PC-9 (cell line): ENCODE measurements around the gene PRF1. TPM values are rescaled to one million over a fixed set of nuclear protein-coding genes. Genes with fewer than 3 reads are reported as not detected.

Experiments
- BruUV-seq: library from RNA; stranded (reverse); fragments of 400-500 nt; replicated peaks from 2 replicates; lab custom pipeline; 2021; lab: Mats Ljungman, UMichigan
- CTCF ChIA-PET: fragments of 300-600 bp; sonication (Branson Sonifier 250); formaldehyde crosslinking; loops from one replicate; lab custom pipeline; 2022; ENCODE audit warnings: antibody characterized with exemption; lab: Charles Lee
- POLR2A ChIA-PET: fragments of 300-600 bp; sonication (Branson Sonifier 250); formaldehyde crosslinking; loops from one replicate; lab custom pipeline; 2022; ENCODE audit warnings: antibody characterized with exemption; ENCODE audit not compliant: unreplicated experiment; lab: Charles Lee
- DNase-seq, 2 experiments: peaks; one replicate each; pipeline versions ENCODE4 v3.0.0 to v3.0.0-alpha.2; 2015 to 2022; ENCODE audit warnings: mixed read lengths in 1 of 2
- H2AFZ ChIP-seq: fragments of 200-600 bp; sonication (generic); 2 replicates; pipeline ENCODE4 v1.8.1; 2017; ENCODE audit warnings: antibody characterized with exemption
- H3F3A ChIP-seq: fragments of 200-600 bp; sonication (generic); 2 replicates; pipeline ENCODE4 v1.8.1; 2017; ENCODE audit warnings: antibody characterized with exemption, mild to moderate bottlenecking, low read depth; ENCODE audit not compliant: insufficient read depth
- H3K27ac ChIP-seq: fragments of 200-600 bp; sonication (generic); 2 replicates; pipeline ENCODE4 v1.6.1; 2016; ENCODE audit warnings: mixed run types
- H3K27me3 ChIP-seq: fragments of 200-600 bp; sonication (generic); 2 replicates; pipeline ENCODE4 v1.6.1; 2016; ENCODE audit warnings: low read depth, mixed run types; ENCODE audit not compliant: insufficient read depth
- H3K36me3 ChIP-seq: fragments of 200-600 bp; sonication (generic); 2 replicates; pipeline ENCODE4 v1.6.1; 2016; ENCODE audit warnings: low read depth, mixed run types
- H3K4me1 ChIP-seq: fragments of 200-600 bp; sonication (generic); replicated peaks from 2 replicates; pipeline ENCODE4 v1.6.1; 2016; ENCODE audit warnings: mixed run types; ENCODE audit not compliant: insufficient read depth
- H3K4me2 ChIP-seq: fragments of 200-600 bp; sonication (generic); 2 replicates; pipeline ENCODE4 v1.6.1; 2017; ENCODE audit warnings: mixed run types
- H3K4me3 ChIP-seq: fragments of 200-600 bp; sonication (generic); 2 replicates; pipeline ENCODE4 v1.6.1; 2016; ENCODE audit warnings: mixed run types
- H3K79me2 ChIP-seq: fragments of 200-600 bp; sonication (generic); 2 replicates; pipeline ENCODE4 v1.6.1; 2017; ENCODE audit warnings: low read depth, mixed run types
- H3K9me2 ChIP-seq: fragments of 200-600 bp; sonication (generic); 2 replicates; pipeline ENCODE4 v1.8.1; 2017; ENCODE audit warnings: mild to moderate bottlenecking; ENCODE audit not compliant: insufficient read depth
- H3K9me3 ChIP-seq: fragments of 200-600 bp; sonication (generic); 2 replicates; pipeline ENCODE4 v1.8.1; 2016; ENCODE audit warnings: low read depth; ENCODE audit not compliant: insufficient read depth
- H4K20me1 ChIP-seq: fragments of 200-600 bp; sonication (generic); 2 replicates; pipeline ENCODE4 v1.8.1; 2017; ENCODE audit not compliant: insufficient read depth
- CTCF ChIP-seq: fragments of 200-600 bp; sonication (generic); conservative IDR thresholded peaks from 2 replicates; pipeline ENCODE4 v1.6.1; 2017; ENCODE audit warnings: mixed run types, antibody characterized with exemption, mild to moderate bottlenecking, moderate library complexity
- EZH2 ChIP-seq: fragments of 200-600 bp; sonication (generic); IDR thresholded peaks from 2 replicates; pipeline ENCODE4 v1.8.0; 2017; ENCODE audit warnings: antibody characterized with exemption, low read depth
- intact Hi-C: fragments of 100-400 bp; cut with micrococcal nuclease; formaldehyde crosslinking; loops from one replicate; pipeline ENCODE4 v1.10.0; 2022; ENCODE audit not compliant: unreplicated experiment
- total RNA-seq: library from RNA; stranded (reverse); gene quantifications from 2 replicates; pipeline ENCODE4 v1.2.3, GENCODE V29; 2021

The PRF1 gene
- total RNA-seq, 1 experiment from 2014 or later: not detected

GRCh38 chr10:70599319-70599718 lies 3.2 kb downstream of the PRF1 start:
- ChIA-PET CTCF (no interaction called here), POLR2A (no interaction called here)
- H3K36me3 ChIP-seq: no peaks in the 10 kb centered on the region
- no peaks in the 10 kb centered on the region for H3K27me3 ChIP-seq
- H3K9me3 ChIP-seq: no peaks in the 10 kb centered on the region
- H3K9me2 ChIP-seq: no peaks in the 10 kb centered on the region
- H3F3A ChIP-seq: no peaks in the 10 kb centered on the region
- H3K4me3 ChIP-seq: no peak overlapping the region
- H3K4me2 ChIP-seq: no peak overlapping the region
- H3K27ac ChIP-seq: no peak overlapping the region
- BruUV-seq: no TSS peak
- DNase-seq: no peak
- no peaks in the 10 kb centered on the region for H4K20me1 ChIP-seq
- intact Hi-C loops: no loop called here
- TF ChIP-seq EZH2: no peak
- TF ChIP-seq CTCF: no peak
- no peaks in the 10 kb centered on the region for H3K4me1 ChIP-seq
- H2AFZ ChIP-seq: no peak overlapping the region
- H3K79me2 ChIP-seq: no peaks in the 10 kb centered on the region

- no peak overlapping the region for H2AFZ ChIP-seq
- no peaks in the 10 kb centered on the region for H3F3A ChIP-seq
- intact Hi-C loops: no loop called here
- H3K9me2 ChIP-seq: no peaks in the 10 kb centered on the region
- BruUV-seq: no TSS peak
- POLR2A ChIA-PET: no interaction called here
- no peaks in the 10 kb centered on the region for H3K4me1 ChIP-seq
- H3K4me2 ChIP-seq: no peak overlapping the region
- no peak overlapping the region for H3K4me3 ChIP-seq
- no peaks in the 10 kb centered on the region for H4K20me1 ChIP-seq
- no peaks in the 10 kb centered on the region for H3K79me2 ChIP-seq
- no peak for TF ChIP-seq EZH2
- no peak for TF ChIP-seq CTCF
- CTCF ChIA-PET: no interaction called here
- DNase-seq: no peak
- no peaks in the 10 kb centered on the region for H3K36me3 ChIP-seq
- H3K27ac ChIP-seq: no peak overlapping the region
- H3K27me3 ChIP-seq: no peaks in the 10 kb centered on the region
- H3K9me3 ChIP-seq: no peaks in the 10 kb centered on the region
Measured at GRCh38 chr10:70598857-70599295, 3.7 kb downstream of the PRF1 start.

GRCh38 chr10:70597856-70598815 lies 4.4 kb downstream of the PRF1 start:
- BruUV-seq: no TSS peak
- intact Hi-C loops: no loop called here

More at GRCh38 chr10:70597856-70598815, 4.4 kb downstream of the PRF1 start:
- no peaks in the 10 kb centered on the region for H3K27me3 ChIP-seq
- CTCF ChIA-PET: interaction anchor here (0.6 kb wide), 1 partner anchor 280 kb away, joined by 4 read pairs; no protein-coding TSS in a partner anchor
- no peak for TF ChIP-seq EZH2
- no peak for TF ChIP-seq CTCF
- H3K9me2 ChIP-seq: no peaks in the 10 kb centered on the region
- H3K4me3 ChIP-seq: no peak overlapping the region
- no peaks in the 10 kb centered on the region for H3K79me2 ChIP-seq
- no peak for DNase-seq
- no peaks in the 10 kb centered on the region for H3K4me1 ChIP-seq
- H2AFZ ChIP-seq: no peak overlapping the region
- no peak overlapping the region for H3K27ac ChIP-seq
- no peaks in the 10 kb centered on the region for H4K20me1 ChIP-seq
- POLR2A ChIA-PET: no interaction called here
- H3F3A ChIP-seq: no peaks in the 10 kb centered on the region
- no peaks in the 10 kb centered on the region for H3K9me3 ChIP-seq
- H3K36me3 ChIP-seq: no peaks in the 10 kb centered on the region
- no peak overlapping the region for H3K4me2 ChIP-seq
